ENCODE measurements around the gene DIS3L2.

The DIS3L2 gene

DNA sequence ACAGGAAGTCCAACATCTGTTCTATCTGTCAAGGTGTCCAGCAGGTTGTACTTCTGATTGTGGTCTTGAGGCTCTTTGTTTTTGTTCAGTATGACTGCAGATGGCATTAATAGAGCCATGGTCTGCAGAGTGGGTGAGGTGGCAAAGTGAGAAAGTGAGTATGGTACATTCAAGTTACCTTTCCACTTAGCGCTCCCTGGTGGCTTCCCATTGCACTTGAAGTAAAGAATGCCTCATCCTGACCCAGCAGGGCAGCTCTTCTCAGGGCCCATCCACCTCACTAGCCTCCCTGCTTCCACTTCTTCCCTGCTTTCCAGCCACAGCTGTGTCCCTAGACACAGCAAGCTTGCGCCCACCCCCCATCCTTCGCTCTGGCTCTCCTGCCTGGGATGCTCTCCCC lies 269.0 kb downstream of the DIS3L2 start:
- DNase-seq (ENCODE audit: low spot score), result no peak

DNA sequence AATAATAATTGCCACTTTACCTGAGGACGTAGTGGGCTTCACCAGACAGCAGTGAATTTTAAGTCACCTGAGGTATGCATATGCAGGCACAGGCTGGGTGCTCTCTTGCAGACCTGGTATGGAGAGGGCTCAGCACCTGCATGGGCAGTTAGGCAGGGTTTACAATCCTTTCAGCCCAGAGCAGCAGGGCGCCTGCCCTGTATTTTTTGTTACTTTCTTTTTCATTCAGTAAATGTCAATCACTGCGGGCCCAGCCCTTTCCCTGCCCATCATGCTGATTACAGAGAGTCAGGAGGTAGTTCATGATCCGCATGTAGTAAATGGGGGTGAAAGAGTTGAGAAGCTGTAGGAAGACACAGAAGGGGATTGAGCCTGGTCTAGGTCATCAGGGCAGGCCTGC lies 270.0 kb downstream of the DIS3L2 start:
- no peak for DNase-seq (ENCODE audit: low spot score)

DNA sequence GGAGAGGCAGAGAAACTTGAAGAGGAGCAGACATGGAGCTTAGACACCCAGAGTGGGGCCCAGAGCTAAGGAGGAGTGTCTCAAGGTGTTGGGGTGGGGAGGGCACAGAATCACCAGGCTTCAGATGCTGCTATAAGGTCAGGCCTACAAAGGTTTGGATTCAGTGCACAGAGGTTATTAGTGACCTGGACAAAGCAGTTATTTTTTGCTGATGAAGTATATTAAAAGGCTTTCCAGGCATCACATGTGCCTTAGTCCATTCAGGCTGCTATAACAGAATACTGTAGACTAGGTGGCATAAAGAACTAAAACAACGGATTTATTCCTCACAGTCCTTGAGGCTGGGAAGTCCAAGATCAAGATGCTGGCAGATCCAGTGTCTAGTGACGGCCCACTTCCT lies 271.4 kb downstream of the DIS3L2 start:
- DNase-seq (ENCODE audit: low spot score), result no peak

DNA sequence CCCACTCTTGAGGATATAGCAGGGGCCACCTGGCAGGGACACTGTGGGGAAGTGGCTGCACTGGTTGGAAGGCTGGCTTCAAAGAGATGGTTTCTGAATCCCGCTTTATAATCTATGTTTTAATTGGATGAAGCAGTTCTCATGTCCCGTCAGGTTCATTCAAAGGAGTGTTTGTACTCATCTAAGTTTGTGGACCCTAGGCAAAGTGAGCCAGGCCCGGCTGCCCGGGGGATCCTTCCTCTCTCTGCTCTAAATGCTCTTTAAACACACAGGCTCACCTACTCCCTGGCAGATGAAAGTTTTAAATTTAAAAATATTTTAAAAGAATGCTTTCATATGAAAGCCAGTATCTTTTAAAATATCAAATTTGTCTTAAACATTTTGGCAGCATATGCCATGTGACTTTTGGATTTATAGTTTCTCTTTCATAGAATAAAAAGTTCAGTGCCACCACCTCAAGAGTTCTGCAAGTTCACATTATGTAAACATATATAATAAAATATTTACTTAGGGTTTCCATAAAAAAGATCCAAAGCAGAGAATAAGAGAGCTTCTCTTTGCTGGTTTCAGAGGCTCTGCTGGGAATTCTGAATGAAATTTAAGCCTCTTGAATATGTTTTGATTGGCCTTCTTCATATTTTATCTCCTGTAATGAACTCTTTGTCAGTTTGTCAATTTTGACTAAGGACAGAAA lies 273.6 kb downstream of the DIS3L2 start:
- no peak for DNase-seq (ENCODE audit: low spot score)

DNA sequence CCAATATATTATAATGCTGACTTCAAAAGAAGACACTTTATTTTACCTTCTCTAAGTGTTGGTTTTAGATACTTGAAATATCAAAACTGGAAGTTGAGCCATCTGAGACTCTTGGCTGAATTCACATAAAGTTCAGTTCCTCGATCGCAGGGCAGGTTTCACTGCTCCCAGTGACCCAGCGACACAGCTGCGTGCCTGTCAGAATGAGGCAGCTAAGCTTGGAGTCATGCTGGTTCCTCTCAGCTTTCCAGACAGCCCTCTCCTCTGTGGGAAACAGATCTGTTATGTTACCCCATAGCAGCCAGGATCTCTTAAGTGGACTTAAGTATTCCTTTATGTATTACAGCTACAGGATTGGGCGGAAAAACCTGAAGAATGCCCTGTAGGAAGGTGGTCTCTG lies 274.2 kb downstream of the DIS3L2 start:
- DNase-seq (ENCODE audit: low spot score), result no peak

DNA sequence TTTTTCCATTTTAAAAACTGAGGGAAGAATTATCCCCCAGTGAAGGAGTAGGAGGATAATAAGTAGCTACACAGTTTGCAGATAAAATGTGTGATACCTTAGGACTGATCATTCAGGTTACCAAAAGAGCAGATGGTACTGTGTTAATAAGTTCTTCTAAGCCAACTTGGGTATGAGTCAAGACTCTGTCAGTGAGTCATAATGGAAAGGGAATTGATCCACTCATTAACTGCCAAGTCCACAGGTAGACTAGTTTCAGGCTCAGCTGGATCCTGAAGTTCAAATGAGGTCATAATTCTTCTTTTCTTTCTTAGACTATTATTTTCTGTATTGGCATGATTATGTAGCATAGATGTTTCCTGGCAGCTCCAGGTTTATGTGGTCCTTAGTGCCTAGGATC lies 274.7 kb downstream of the DIS3L2 start:
- no peak for DNase-seq (ENCODE audit: low spot score)

DNA sequence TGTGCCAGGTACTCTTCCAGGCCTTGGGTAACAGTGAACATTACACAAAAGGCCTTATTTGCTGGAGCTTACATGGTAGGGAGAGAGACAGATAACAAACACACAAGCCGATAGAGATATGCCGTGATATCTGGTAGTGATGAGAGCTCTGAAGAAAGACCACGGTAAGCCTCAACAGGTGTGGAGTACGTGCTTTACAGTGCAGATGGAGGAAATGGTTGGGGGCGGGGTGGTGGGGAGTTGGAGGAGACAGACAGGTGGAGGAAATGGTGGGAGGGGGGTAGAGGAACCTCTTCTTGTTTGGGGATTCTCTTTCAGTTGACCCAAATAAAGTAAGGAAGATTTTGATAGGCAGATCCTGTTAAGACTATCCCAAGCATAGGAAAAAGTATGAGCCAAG lies 276.0 kb downstream of the DIS3L2 start:
- DNase-seq (ENCODE audit: low spot score), result no peak

DNA sequence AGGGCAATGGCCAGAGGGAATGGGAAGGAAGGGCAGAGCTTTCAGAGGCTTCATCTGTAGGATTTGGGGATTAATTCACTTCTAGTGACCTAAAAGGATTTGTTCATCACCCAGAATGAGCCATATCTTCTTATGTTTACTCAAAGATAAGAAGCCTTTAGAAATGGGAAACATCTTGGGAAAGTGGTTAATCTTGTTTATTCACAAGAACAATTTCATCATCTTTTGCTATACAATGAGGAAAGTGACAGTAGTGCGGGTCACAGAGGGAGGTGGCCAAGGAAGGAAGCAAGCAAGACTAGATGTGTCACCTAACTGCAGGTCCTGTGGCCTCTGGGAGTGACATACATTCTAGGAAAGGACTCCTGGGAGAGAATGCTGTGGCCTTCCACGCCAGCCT lies 276.6 kb downstream of the DIS3L2 start:
- DNase-seq (ENCODE audit: low spot score), result no peak

DNA sequence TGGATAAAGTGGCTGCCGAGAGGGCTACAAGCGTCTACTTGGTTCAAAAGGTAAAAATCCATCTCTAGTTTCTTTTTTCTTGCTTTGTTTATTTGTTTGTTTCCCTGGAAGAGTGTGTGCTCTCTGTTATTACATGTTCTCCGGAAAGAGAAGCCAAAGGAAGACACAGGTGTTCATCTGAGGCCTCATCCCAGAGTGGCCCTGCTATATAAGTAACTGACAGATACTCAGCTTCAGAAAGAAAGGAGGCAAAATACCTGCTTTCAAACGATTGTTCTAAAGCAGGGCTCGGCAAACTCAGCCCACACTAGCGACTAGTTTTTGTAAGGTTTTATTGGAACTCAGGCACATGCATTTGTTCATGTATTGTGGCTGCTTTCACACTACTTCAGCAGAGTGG lies 277.1 kb downstream of the DIS3L2 start:
- DNase-seq (ENCODE audit: low spot score), result no peak

DNA sequence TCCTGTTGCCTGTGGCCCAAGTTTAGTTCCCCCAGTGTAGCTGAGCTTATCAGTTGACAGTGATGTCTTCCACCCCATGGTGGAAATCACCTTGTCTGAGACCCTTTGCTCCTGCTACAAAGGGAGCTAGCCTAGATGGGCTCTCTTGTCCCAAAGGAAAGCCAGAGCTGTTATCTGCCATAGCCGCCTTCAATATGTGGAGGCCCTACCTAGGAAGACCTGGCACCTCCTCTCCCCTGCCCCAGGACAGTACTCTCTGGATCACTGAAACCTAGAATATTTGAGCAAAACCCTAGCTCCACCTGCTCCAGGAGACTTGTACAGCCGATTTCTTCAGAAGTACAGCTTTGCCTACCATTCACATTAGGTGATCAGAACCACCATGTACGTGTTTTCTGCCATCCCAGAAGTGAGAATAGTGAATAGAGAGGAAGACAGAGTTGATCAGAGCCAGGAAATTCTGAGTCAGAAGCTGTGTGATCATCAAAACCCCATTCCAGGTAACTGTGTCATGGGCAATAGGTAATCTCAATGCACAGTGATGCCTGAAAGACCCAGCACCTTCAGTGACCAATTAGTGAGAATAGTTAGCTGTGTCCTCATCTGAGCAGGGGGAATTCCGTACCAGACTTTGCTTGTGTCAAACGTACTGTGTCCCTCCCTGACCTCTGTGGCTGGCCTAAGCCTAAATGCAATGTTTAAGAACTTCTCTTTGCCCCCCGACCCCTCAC lies 278.6 kb downstream of the DIS3L2 start:
- DNase-seq (ENCODE audit: low spot score), result no peak

DNA sequence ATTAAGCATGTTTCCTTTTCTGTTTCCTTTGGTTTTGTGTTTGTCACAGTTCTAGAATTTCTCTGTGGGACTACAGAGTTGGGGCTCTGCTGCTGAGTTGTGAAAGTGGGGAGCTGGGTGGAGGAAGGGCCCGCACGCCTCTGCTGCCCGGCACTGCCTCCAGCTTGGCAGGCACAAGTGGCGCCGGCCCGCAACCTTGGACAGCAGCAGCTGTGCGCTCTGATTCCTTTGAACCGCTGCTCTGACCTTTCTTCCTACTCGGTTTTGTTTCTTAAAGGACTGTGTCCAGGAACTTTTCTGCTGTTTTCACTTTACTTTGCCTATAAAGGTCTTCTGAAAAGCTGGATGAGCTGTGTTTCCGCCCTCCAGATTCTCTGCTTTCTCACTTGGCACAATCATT lies 279.4 kb downstream of the DIS3L2 start:
- no peak for DNase-seq (ENCODE audit: low spot score)

DNA sequence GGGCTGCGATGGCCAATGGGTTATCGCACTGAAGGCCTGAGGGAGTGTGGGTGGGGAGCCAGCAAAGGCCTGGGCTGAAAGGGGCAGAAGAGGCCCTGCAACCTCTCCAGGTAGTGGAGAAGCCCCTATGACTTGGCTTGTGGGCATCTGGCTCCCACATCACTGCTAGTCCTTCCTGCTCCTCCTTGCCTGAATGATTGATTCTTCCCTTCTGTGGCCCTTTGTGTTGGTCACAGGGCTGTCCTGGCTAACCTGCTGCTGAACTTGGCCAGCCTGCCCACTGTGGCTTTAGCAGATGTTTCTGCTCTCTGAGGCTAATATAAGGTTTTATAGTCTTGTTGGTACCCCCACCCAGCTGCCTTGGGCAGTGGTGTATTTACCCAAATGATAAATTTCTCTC lies 280.8 kb downstream of the DIS3L2 start:
- no peak for DNase-seq (ENCODE audit: low spot score)

DNA sequence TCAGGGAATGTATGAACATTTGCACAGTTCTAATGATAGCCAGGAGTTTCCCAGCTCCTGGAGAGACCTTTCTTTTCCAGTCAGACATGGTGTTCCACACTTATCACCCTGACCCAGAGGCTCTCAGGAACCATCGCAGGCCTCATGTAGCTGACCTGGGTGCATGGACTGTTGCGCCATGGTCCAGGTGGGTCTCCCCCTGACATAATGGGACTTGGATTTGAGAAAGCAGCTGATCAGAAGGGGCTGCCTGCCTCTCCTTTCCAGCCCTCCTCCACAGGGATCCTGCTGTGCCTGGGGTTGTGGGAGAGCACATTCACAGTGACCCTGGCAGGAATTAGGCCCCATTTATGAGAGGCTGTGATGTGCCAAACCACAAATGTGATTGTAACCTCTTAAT lies 283.6 kb downstream of the DIS3L2 start:
- no peak for DNase-seq (ENCODE audit: low spot score)

DNA sequence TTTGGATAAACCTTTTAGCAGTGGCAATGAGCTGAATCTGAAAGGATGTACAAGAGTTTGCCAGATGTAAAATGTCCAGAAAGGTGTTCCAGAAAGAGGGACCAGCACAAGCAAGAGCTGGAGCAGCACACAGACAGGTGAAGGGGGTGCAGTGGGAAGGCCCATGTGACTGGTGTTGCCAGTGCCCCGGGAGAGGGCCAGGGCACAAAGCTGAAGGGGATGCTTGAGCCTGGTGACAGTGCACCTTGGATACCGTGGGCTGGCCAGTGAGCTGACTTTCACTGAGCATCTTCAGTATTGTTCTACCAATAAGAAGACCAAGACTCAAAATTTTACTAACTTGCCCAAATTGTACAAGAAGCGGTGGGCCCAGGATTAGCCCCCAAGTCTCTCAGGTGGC lies 284.7 kb downstream of the DIS3L2 start:
- no peak for DNase-seq (ENCODE audit: low spot score)

DNA sequence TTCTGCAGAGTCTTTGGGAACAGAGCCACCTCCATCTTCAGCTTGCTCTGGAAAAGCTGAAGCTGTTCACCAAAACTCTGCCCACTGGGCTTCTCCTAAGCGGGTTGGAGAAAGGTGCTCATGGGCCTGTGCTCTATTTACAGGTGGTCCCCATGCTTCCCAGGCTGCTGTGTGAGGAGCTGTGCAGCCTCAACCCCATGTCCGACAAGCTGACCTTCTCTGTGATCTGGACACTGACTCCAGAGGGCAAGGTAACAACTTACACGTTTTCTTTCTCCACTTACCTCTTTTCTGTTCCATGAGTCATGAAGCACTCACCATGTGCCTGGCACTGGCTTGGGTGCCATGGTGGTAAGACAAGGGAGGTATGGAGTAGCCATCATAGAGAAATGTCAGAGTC lies 287.6 kb downstream of the DIS3L2 start:
- DNase-seq (ENCODE audit: low spot score), result no peak

DNA sequence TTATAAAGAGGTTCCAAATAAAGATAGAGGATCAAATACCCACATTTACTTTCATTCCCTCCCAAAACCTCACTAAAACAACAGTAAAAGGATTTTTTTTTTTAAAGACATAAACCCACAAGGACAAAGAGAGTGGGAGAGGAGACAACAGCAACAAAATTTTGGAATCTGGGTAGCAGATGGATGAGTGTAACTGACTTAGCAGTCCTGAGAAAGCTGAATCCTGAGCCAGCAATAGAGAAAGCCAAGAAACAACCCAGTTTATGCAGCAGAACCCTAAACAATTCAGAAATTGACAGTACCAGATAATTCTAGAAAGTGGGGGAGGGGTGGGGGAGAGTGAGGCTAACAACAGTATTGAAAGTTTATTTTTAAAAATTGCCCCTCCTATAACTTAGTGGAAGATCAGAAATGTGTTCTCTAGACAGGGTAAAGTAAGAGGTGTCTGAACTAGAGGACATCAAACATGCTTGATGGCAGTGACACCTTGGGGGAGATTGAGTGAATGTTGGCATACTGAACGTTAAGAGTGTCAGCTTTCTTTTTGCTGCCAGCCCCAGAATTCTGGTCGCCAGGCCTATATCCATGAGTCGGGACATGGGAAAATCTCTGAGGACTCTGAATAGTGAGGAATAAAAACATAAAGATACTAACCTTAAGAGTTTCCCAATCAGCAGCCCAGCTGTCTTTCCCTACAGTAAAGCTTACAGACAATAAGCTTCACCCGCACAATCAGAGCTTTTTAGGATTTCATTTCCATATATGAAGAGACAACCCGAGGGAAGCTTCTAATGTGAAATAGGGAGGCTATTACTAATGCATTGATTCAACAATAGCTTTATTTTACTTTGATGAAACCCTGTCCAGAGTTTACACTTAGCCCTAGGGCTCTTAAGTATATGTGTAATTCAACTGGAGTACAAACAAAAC lies 289.0 kb downstream of the DIS3L2 start:
- no peak for DNase-seq (ENCODE audit: low spot score)

DNA sequence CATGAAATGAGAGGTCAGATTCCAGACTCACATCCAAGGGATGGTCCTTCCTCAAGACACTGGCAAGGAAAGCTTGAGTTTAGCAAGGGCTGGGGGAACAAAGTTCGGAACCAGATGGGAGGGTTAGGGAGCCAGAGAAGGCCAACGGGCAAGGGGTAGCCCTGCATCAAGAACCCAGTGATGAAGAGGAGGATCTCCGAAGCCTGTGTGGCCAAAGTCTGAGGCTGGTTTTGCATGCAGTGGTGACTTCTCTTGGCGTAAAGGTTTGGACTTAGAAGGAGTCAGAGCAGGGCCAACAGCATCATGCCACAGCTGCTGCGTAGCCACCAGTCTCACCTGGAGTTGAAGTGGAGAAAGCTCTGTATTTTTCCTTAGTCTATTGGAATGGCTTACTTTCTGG lies 293.5 kb downstream of the DIS3L2 start:
- DNase-seq (ENCODE audit: low spot score), result no peak

DNA sequence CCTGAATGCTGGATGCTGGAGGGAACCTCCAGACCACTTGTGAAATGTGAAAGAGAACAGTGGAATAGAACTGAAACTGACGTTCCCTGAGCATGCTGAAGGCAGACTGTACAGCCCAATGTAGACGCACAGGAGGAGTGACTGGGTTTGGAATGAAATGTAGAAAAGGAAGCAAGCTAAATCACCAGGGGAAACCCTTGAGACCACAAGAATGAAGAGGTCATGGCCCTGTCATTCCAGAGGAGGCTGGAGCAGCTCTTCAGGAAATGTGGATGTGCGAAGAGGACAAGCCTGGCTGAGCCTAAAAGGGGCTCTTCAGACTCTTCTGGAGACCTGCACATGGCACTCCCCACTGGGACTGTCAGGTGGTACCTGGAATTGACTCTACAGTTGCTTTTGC lies 298.6 kb downstream of the DIS3L2 start:
- no peak for DNase-seq (ENCODE audit: low spot score)

DNA sequence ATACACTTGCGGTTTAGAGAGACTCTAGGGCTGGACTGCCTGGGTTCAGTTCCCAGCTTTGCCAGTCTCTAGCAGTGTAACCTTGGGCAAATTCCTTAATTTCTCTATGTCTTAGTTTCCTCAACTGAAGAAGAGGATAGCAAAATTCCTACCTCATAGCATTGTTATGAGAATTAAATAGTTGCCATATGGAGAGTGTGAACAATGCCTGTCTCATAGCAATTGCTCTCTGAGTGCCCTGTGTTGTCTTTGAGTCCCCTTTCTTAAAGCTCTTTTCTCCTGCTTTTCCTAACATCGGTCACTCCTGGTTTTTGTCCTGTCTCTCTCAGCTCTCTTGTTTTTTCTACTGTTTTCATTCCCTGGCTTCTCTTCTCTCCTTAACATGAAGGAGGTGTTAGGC lies 300.3 kb downstream of the DIS3L2 start:
- no peak for DNase-seq (ENCODE audit: low spot score)

DNA sequence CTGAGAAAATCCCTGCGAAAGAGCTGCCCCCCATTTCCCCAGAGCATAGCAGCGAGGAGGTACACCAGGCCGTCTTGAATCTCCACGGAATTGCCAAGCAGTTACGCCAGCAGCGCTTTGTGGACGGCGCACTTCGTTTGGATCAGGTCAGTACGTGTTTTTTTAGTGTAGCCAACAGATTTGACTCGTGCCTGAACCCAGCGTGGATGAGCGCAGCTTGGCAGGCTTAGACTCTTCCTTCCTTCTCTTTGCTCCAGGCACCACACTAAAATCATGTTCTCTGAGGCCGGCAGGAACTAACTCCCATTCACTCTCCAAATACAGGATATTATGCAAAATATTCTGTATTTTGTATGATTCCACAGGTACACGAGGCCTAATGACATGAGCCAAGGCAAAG lies 301.8 kb downstream of the DIS3L2 start:
- DNase-seq (ENCODE audit: low spot score), result no peak

DNA sequence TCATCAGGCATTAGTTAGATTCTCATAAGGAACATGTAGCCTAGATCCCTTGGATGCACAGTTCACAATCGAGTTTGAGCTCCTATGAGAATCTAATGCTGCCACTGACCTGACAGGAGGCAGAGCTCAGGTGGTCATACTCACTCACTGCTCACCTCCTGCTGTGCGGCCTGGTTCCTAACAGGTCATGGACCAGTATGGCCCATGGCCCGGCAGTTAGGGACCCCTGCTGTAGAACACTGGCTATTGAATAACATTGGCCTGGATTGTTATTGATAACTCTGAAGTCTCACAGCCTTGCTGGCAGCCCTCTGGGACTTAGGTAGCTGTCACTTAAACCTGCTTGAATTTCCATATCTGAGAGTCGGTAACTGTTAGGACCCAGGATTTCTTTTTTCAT lies 302.6 kb downstream of the DIS3L2 start:
- no peak for DNase-seq (ENCODE audit: low spot score)

DNA sequence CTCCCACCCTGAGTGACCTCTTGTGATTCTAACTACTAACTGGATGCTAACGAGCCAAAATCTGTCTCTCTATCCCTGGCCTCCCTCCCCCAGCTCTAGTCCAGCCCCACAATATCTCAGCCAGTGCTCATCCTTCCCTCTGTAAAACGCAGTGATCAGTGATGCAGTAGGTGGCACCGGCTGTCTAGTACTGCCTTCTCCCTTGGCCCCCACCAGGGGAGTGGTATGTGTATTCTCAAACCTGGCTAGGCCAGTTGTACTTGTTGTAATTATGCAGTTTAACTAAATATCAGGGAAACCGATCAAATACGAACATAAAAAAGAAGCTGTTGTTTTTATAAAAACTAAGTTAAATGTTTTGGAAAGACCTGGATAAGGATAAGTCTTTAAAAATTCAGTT lies 303.8 kb downstream of the DIS3L2 start:
- DNase-seq (ENCODE audit: low spot score), result no peak

DNA sequence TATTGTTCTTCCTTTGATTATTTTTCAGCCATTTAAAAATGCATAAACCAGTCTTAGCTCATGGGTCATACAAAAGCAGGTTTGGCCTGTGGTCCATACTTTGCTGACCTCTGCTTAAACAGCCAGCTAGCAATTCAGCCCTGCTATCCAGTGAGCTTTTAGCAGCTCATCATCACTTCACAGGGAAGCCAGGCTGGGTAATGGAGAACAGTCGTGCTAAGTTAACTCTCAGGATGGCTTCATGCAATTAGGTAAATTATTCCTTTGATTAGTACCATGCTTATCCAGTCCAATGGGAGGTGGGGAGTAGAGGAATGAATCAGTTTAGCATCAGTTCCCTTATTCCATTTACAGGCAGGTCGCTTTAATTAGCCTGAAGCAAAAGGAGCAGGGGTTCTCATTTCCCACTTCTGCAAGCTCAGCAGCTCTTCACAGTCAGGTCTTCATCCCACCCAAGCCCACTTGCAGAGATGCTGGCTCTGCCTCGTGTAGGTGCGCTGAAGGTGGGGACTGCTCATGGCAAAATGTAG lies 307.2 kb downstream of the DIS3L2 start:
- DNase-seq (ENCODE audit: low spot score), result no peak

Measured in CD4-positive, alpha-beta T cell treated with Interleukin-15 for 4 hours (primary cell).